ENCODE data around the gene C8B.

Gene C8B

DNA sequence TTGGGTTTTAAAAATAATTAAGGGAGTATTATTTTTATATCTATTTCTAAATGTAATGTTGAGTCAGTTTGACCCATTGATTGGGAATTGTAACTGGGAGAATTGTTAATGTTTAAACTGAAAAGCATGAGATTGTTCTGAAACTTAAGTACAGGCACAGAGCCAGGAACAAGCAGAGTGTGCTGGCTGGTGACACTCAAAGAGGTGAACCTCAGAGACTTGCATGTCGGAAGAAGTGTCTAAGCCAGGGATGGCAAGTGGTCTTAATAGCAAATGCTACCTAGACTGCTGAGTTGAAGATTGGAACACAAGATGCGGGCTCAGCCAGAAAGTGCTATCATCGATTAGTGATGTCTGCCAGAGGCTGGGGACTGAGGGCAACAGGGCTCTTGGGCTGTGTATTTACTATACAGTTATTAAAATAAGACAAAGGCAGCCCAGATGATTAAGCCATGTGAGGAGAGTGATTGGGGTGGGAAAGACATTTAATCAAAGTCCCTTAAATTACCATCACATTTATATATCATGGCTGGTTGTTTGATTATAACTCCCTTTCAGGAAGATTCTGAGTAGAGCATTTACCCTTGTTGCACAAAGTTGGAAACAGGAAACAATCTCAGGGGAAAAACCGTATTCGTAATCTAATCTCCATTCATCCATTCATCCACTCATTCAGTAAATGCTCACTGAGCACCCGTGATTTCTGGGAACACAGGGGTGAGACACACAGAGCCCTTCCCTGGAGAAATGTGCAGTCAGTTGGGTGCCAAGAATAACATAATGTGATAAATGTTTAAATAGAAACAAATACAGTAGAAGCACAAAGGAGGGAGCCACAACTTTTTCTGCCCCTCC, 68.4 kb downstream of the C8B start:
- no peak for DNase-seq

GRCh38 chr1:56894014-56894413, 71.8 kb downstream of the C8B start:
- DNase-seq = no peak

GRCh38 chr1:56890229-56890628, 75.6 kb downstream of the C8B start:
- no peak for DNase-seq

DNA sequence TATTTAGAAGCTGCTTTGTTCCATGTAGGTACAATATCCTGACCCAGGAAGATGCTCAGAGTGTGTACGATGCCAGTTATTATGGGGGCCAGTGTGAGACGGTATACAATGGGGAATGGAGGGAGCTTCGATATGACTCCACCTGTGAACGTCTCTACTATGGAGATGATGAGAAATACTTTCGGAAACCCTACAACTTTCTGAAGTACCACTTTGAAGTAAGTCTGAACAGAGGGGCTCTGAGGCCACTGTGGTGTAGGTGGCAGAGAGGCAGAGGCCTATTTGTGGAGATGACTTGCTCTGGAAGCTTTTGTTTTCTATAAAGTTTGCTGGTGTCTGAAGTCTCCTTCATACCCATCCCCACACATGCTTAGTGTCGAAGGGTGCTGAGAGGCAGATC, 84.4 kb downstream of the C8B start:
- no peak for DNase-seq

DNA sequence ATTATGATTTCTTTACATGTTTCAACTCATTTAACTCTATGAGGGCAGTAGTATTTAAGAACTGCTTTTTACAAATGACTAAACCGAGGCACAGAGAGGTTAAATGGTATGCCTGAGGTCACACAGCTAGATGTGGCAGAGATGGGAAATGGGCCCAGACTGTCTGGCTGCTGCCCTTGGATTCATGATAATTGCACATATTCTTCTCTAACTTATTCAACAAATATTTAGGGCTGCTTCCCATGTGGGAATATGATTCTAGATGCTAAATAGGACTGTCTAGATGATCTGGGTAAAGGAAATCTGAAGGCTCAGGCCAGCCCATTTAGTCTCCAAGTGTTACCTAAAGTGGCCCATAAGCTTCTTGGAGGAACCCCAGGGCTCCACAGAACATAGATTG, 85.0 kb downstream of the C8B start:
- no peak for DNase-seq

Measured in CD4-positive, alpha-beta T cell treated with Interleukin-17A for 1 hour (primary cell).